Fibroblast of upper back skin (primary cell): ENCODE measurements around the gene DHX58.
"Not testable (repeated sequence)": the region's sequence is repeated elsewhere in the genome, so short reads cannot be mapped to it uniquely, and the experiment has no call there.

Experiments
- DNase-seq: peaks from one replicate; pipeline ENCODE4 v3.0.0-alpha.2; 2013

DHX58 gene

GRCh38 chr17:42112552-42113176 lies at the start of gene DHX58:
Gene DHX58, minus strand, starts transcription at chr17:42112714. Its CDS starts 822 bp downstream, at chr17:42111892.
- peak; percentile 80 for DNase-seq

DNA sequence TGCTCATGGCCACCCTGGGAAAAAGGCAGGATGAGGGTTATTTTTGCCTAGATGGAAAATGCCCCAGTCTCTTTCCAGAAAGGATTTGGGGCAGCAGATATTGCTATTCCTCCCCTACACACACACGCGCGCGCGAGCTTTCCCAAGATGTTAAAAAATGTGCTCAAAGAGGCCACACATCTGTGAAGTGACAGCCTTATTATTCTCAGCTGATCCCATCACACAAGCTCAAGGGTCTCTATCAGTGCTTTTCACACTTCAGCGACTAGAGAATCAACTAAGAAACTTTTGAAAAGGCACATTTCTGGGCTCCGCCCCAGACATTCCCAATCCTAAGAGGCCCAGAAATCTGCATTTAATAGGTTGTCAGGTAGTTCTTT lies 48.0 kb upstream of the DHX58 start:
- no peak for DNase-seq

- no peak for DNase-seq
Measured at GRCh38 chr17:42159796-42160530, 47.4 kb upstream of the DHX58 start.

GRCh38 chr17:42155614-42156045 lies 43.1 kb upstream of the DHX58 start:
- no peak for DNase-seq

DNA sequence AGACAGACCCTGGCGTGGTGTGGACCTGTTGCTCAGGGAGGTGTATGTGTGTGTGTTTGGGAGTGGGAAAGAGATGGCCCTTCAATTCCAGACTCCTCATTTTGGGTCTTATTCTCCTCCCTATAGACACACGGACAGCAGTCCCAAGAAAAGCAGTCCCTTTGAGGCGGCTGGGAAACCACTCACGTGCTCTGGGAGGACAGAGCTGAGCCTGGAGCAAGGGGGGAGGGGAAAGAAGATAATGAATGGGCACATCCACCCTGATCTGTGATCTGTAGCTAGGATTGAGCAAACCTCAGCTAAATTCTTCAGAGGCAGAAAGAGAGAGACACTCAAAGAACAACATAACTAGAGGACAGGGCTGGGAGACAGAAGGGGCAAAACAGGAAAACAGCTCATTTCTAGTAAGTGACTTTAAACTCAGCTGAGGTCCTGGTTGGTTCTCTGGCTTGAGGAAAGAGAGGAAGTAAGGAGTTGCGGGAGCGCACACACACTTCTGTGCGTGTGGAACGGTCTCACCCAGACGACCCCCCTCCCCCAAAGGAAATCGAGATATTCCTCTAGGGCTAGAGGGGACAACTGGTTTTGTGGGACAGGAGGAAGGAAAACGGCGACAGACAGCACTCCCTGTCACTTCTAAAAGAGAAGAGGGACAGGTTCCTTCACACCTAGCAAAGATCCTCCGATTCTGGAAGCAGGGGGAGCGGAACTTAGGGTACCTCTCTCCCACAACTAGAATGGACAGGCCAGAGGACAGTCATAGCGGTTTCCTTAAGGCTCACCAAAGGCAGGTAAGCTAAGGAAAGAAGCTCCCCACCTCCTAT lies 41.6 kb upstream of the DHX58 start:
- no peak for DNase-seq

- DNase-seq = no peak
Measured at GRCh38 chr17:42146911-42147607, 34.5 kb upstream of the DHX58 start.

GRCh38 chr17:42143138-42143537 lies 30.6 kb upstream of the DHX58 start:
- not testable (repeated sequence) for DNase-seq

DNA sequence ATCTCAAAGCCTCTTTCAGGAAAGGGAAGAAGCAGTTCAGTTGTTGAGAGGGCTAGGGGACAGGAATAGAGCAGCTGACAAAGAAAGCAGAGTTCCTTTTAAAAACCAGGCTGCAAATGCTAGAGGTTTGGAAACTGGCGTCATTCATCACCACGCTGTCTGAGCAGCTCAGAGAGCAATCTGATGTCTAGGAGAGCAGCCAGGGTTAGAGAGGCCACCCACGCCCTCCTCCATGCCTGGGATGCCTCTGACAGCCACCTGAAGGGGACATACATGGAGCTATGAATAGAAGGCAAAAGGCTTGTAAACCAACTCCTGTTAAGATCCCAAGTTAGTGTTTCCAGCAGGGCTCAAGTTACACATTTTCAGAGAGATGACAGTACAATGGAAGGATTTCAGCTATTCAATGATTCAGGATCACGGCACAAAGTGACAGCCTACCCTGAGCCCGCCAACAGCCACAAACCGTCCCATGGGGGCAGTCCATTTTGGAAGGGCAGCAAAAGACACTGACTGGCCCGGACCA lies 29.9 kb upstream of the DHX58 start:
- peak; percentile 82 for DNase-seq

- no peak for DNase-seq
Measured at GRCh38 chr17:42141382-42141781, 28.9 kb upstream of the DHX58 start.

- not testable (repeated sequence) for DNase-seq
Measured at GRCh38 chr17:42140690-42141089, 28.2 kb upstream of the DHX58 start.

DNA sequence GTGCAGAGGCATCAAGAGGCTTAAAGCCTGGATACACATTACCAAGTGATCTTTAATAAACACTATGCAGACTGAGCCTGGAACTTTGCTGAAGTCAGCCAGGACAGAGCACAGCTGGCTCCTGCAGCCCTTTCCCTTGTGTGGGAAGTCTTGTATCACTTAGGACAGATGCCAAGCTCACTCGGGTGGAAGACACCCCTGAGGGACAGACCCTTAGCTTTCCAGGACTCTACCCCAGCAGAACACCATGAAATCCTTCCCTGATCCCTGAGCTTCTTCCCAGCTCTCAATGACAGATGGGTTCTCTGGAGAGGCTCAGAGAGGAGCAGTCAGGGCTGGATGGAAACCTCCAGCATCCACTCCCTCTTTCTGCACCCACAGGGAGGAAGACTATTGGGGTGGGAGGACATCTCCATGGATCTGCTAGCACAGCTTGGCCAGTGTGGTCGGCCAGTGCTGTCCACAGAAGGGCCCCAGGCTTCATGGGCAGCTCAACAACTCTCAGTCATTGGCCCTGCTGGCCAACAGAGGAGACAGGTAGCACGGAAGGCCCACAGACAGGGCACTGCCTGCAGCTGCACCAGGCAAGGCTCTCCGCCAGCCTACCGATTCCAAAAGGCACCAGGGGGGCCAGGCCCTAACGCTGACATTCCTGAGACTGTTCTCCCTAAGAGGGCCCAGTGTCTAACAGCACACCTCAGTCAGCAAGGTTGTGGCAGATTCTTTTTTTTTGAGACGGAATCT lies 26.4 kb upstream of the DHX58 start:
- no peak for DNase-seq

DNA sequence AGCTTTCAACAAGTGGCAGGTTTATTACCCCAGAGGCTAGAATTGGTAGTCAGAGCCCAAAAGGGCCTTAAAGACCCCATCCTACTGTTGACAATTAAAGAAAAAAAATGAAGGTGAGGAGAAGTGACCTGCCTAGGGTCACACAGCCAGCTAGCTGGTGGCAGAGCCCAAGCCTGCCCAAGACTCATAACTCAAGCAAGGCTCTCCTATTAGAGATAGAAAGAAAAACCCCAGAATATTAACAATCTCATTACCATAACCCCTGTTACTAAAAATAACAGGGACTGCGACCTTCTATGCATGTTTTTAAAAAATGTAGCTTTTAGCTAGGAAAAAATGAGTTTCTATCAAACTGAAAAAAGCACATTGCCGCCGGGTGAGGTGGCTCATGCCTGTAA lies 24.1 kb upstream of the DHX58 start:
- DNase-seq = no peak

DNA sequence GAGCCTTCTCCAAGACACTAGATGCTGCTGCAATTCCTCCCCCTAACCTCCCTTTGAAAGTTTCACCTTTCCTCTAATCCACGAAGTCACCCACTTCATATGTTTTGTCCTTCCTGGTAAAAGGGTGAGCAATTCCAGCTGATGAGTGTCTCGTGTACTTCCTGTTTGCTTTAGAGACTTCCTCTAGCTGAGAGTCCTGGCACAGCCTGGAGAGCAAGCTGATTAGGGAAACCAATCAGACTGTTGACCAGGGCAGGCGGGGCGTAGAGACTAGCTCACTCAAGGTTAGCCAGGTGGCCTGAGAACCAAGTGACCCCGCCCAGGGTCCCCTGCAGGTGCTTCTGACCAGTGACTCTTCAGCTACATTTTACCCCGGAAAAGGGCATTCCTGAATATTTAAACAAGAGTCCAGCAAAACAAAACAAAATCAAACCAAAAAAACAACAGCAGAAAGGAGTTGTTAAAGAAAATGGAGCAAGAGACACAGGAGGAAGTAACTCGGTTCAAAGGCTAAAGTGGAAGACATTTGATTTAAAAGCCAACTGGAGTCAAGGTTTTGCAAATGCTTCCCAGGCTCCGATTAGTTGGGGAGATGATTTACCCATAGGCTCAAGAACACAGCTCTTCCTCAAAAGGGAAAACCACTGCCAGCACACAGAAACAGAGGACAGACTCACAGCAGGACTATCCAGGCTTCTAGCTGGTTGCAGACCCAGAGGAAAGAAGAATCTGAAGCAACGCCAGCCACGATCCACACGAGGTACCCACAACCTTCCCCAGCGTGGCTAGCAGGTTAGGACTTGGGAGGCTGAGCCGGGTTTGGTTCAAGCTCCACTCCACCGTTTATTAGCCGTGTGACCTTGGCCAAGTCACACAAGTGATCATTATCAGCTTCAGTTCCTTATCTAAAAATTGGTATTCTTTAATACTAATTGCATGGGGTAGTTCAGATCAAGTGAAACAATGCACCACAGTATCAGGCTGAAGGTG lies 23.4 kb upstream of the DHX58 start:
- peak; percentile 57 for DNase-seq

DNA sequence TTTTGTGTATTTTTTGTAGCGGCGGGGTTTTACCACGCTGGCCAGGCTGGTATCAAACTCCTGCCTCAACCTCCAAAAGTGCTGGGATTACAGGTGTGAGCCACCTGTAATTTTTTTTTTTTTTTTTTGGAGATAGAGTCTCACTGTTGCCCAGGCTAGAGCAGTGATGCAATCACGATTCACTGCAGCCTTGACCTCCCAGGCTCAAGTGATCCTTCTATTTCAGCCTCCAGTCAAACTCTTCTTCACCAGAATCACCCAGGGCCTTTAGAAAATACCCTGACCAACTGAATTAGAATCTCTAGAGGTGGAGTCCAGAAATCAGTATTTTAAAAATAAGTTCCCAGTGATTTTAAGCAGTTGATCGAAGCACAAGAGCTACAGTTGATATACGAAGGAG lies 22.6 kb upstream of the DHX58 start:
- DNase-seq = no peak

DNA sequence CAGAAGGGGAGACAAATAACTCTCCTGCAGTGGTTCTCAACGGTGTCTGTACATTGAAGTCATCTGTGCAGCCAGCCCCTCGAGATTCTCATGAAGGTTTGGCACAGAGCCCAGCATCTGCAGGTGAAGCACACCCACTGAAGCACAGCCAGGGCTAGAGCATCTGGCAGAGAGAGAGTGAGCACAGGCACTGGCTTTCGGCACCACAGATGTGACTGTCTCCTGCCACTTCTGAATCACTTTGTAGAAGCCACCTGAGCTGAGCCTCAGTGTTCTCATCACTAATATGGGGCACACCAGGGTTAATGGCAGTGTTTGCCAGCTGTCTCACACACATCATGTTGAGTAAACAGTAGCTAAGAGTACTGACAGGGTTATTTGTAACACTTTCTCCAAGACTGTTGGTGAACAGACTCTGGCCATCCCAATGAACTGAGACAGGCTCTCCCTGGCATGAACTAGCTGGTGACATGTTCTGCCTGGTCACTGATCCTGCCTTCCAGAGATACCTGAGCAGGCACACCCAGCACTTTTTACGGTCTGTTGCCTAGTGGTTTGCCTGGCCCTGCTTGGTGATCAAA lies 21.0 kb upstream of the DHX58 start:
- DNase-seq = peak; percentile 14

DNA sequence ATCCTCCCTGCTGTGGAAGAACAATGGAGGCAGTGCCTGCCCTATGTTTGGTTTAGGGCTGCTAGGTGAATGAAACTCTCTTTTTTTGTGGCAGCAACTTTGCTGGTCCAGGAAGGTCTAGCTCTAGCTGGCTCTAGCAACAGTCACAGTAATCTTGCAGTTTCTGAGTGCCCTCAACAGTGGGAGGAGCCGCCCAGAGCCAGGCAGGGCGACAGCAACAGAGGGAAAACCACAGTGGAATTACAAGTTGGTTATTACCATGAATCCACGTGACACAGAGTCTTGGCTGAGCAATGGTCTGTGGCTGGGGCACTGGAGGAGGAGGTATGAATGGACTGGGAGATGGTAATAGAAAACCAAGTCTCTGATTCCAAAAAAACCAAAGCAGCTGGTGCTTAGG lies 20.4 kb upstream of the DHX58 start:
- peak; percentile 69 for DNase-seq

DNA sequence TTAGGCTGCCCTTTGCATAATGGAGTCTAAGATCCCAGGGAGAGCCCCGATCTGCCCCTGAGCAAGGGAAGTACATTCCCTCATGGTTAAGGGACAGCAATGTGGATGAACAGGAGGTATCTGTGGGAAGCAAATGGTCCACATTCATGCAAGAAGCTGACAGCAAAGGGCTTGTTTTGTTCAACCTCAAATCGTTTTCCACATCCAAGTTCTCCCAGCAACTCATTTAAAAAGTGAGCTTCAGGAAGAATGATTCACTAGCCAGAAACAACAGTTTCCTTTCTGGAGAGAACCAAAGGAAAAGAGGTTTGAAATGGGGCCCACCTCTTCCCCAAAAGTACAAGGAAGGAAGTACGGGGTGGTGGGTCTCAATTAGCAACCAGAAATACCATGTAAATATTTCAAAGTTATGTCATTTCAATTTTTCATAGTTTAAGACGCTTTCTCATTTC lies 19.5 kb upstream of the DHX58 start:
- no peak for DNase-seq

DNA sequence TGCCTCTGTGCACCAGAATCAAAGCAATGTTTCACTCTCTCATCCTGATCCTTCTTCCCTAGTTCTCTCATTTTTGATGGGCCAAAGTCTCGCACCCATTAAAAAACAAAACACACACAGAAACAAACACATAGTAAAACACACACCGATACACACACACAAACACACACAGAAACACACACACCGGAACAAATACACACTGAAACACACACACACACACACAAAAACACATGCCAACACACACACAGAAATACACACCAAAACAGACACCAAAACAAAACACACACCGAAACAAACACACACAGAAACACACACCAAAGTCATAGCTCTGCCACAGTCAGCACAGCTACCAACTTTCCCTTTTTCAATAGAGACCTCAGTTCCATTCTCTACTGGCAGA lies 18.7 kb upstream of the DHX58 start:
- DNase-seq = no peak

GRCh38 chr17:42130310-42130936 lies 17.9 kb upstream of the DHX58 start:
- DNase-seq = no peak
